GM19023 (cell line): ENCODE measurements around the gene ITGB3BP.
"Not testable (repeated sequence)": the region's sequence is repeated elsewhere in the genome, so short reads cannot be mapped to it uniquely, and the experiment has no call there.

Experiments used
- ATAC-seq: cut with Tn5 transposase; IDR thresholded peaks from one replicate; pipeline ENCODE4 v1.9.1; 2021; ENCODE audit warnings: mild to moderate bottlenecking, moderate library complexity; ENCODE audit not compliant: unreplicated experiment

The ITGB3BP gene

DNA sequence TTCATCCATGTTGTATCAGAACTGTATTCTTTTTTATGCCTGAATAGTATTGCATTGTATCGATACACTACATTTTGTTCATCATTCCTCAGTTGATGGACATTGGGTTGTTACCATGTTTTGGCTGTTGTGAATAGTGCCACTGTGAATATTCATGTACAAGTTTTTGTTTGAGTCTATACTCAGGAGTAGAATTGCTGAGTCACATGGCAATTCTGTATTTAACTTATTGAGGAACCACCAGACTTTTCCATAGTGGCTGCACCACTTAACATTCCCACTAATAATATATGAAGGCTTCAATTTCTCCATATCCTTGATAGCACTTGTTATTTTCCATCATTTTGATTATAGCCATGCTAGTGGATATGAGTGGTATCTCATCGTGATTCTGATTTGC, 99.4 kb downstream of the ITGB3BP start:
- no peak for ATAC-seq

- ATAC-seq = not testable (repeated sequence)
Observed at GRCh38 chr1:63420746-63421145, 102.3 kb downstream of the ITGB3BP start.

GRCh38 chr1:63418101-63418500, 104.9 kb downstream of the ITGB3BP start:
- ATAC-seq = no peak

DNA sequence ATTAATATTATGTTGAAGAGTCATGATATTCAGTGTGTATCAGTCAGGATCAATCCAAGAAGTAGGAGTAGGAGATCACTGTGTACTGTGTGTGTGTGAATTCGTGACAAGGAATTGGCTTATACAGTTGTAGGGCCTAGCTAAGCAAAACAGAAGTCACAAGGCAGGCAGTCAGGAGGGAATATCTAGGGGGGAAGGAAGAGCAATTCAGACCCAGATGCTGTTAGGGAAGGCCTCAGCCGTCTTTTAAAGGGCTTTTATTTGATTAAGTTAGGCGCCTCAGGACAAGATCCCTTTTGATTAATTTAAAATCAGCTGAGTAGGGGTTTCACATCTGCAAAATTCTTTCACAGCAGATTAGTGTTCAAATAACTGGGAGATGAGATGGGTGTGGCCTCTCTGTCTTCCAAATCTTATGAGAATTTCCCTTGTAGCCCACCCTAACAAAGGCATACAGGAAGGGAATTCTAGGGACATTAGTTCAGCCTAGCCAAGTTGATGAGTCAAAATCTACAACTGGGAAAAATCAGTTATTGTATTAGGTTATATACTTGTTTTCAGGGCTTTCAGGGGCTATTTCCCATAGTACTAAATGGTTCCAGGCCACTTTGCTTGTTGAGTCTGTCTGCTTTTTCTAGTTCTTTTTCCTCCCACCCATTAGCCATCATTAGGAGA, 108.2 kb downstream of the ITGB3BP start:
- ATAC-seq = no peak

DNA sequence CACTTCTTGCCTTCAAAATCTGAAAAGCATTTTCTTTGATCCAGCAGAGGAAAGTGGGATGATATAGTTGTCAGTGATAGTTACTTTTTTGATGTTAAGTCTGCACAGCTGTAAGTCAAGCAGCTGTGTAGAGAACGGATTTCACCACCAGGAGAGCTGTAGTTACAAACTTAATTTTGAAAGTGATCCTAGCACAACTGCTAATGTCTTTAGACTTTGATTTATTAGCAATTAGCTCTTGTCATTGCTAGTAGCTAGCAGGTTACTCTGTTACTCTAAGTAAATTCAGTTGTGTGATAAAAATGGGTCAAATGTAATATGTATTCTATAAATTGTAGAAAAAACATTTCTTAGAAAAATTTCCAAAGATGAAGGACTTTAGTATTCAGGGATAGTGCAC, 109.6 kb downstream of the ITGB3BP start:
- no peak for ATAC-seq

- no peak for ATAC-seq
Observed at GRCh38 chr1:63411066-63411465, 112.0 kb downstream of the ITGB3BP start.

DNA sequence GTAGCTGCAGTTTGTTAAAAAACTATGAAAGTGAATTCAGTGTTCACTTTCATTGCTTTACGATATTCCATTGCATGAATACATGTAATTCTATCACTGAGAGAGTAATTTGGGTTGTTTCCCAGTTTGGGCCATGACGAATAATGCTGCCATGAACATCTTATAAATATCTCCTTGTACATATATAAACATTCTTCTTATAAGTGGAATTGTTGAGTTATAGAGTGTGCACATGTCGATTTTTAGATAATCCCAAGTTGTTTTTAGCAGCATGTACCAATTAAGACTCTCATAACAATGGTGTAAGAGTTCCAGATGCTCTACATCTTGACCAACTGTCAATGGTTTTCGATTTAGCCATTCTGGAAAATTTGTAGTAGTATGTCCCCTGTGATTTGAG, 114.7 kb downstream of the ITGB3BP start:
- ATAC-seq = no peak

DNA sequence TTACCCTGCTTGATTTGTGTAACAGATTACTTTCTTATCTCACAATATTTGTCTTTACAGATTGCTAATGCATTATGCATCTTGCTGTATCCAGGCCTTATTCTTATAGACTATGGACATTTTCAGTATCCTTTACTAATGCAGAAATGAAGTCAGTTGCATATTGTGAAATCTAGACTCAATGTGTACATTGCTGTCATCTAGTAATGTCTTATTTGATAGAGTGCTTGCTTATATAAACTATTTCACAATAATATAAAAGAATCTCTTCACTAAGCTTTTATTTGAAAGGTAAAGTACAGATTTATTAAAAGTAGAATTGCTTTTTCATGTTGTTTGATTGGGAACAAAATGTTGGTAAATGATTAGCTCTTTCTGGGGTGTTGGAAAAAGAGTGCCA, 116.0 kb downstream of the ITGB3BP start:
- no peak for ATAC-seq

GRCh38 chr1:63405987-63406386, 117.0 kb downstream of the ITGB3BP start:
- ATAC-seq = no peak

- ATAC-seq = no peak
Observed at GRCh38 chr1:63405021-63405420, 118.0 kb downstream of the ITGB3BP start.

DNA sequence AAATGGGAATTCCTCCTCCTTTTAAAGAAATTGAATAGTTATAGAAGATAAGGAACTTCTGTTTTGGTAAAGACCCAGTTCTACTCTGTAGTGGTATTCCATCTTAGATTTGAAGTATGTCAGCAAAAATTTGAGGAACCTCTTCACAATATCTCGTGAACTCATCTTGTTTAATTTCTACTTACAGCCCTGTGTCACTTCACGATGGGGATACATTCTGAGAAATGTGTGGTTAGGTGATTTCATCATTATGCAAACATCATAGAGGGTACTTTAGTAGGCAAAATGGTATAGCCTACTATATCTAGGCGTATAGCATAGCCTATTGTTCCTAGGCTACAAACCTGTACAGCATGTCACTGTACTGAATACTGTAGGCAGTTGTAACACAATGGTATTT, 119.6 kb downstream of the ITGB3BP start:
- no peak for ATAC-seq

GRCh38 chr1:63401945-63402344, 121.1 kb downstream of the ITGB3BP start:
- ATAC-seq = no peak
